Bronchial epithelial cell (primary cell): ENCODE data around the gene MIPEP. TPM values are rescaled to one million over a fixed set of nuclear protein-coding genes. Genes with fewer than 3 reads are reported as not detected.

Experiments used
- DNase-seq: peaks from one replicate; pipeline ENCODE4 v3.0.0-alpha.2; 2010; ENCODE audit warnings: low read depth
- FAIRE-seq: peaks from 2 replicates; lab custom pipeline; 2011; peaks lifted over from hg19 to GRCh38; lab: Jason Lieb, UNC
- H3K27me3 ChIP-seq: 2 replicates; pipeline ENCODE4 v1.5.1; 2011; ENCODE audit warnings: low read length; ENCODE audit not compliant: control insufficient read depth, insufficient read depth
- H3K36me3 ChIP-seq: 2 replicates; pipeline ENCODE4 v1.5.1; 2011; ENCODE audit warnings: low read length; ENCODE audit not compliant: control insufficient read depth, insufficient read depth
- H3K4me3 ChIP-seq: 2 replicates; pipeline ENCODE4 v1.5.1; 2011; ENCODE audit warnings: mild to moderate bottlenecking, low read depth, low read length, control low read depth
- total RNA-seq: library from RNA; depleted of rRNA; stranded (reverse); fragments of >200 nt; gene quantifications from 2 replicates; pipeline ENCODE4 v1.2.1, GENCODE V29; 2014
- TF ChIP-seq, protein P1 (sequence below): IDR thresholded peaks from 2 replicates; pipeline ENCODE4 v1.5.1; 2011; ENCODE audit warnings: mild to moderate bottlenecking, moderate library complexity, low read length, control low read depth, inconsistent platforms; ENCODE audit not compliant: insufficient read depth, severe bottlenecking

MIPEP gene
- total RNA-seq, 1 donor from 2014 or later, result 19.2 TPM

DNA sequence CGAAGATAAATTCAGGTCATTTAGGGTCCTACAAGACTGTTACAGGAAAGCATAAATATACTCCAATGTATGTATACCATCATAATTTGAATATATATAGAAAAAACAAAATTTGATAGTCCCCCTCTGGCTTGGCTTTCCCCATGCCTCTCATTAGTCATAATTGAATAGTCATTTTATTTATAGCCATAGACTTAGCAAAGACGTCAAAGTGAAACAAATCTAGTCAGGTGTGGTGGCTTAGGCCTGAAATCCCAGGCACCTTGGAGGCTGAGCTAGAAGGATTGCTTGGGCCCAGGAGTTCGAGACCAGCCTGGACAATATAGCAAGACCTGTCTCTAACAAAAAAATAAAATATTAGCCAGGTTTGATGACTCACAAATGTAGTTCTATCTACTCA is 177.8 kb downstream of the MIPEP start:
- TF ChIP-seq, protein P1, sequence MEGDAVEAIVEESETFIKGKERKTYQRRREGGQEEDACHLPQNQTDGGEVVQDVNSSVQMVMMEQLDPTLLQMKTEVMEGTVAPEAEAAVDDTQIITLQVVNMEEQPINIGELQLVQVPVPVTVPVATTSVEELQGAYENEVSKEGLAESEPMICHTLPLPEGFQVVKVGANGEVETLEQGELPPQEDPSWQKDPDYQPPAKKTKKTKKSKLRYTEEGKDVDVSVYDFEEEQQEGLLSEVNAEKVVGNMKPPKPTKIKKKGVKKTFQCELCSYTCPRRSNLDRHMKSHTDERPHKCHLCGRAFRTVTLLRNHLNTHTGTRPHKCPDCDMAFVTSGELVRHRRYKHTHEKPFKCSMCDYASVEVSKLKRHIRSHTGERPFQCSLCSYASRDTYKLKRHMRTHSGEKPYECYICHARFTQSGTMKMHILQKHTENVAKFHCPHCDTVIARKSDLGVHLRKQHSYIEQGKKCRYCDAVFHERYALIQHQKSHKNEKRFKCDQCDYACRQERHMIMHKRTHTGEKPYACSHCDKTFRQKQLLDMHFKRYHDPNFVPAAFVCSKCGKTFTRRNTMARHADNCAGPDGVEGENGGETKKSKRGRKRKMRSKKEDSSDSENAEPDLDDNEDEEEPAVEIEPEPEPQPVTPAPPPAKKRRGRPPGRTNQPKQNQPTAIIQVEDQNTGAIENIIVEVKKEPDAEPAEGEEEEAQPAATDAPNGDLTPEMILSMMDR, result no peak
- Histone ChIP-seq H3K36me3 (no peaks in the 10 kb centered on the region), H3K4me3 (no peak overlapping the region), H3K27me3 (no peaks in the 10 kb centered on the region)
- FAIRE-seq, result no peak
- DNase-seq, result no peak

DNA sequence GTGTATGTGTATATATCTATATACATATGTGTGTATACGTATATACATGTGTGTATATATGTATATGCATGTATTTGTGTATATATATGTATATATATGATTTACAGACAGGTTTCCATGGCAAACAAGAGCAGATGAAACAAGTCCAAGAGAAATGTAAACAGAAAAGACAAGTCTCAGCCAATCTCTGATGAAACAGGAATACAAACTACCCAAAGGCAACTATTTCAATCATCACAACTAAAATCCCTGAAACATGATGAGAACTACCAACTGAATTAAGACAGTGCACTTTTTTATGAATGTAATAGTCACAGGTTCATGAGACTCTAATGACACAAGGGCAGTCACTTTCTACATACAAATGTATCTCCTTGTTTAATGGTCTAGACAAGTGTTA is 178.8 kb downstream of the MIPEP start:
- DNase-seq, result peak; percentile 61
- Histone ChIP-seq H3K4me3 (no peak overlapping the region), H3K27me3 (no peaks in the 10 kb centered on the region), H3K36me3 (no peaks in the 10 kb centered on the region)
- FAIRE-seq, result no peak
- TF ChIP-seq, protein P1, result no peak

DNA sequence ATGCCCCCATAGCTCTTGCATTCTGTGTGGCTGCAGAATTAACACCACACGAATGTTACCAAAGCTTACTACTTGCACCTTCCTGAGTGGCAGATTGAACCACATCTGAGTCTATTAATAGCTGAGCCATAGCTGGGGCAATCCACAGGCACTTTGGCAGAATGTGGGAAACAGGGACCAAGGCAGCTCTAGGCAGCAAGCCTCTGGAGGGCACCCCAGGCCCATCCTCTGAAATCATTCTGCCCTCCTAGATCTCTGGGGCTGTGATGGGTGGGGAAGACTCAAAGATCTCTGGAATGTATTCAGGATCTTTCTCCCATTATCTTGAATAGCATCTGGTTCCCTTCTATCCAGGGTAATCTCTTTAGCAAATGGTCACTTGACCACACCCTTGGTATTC is 179.7 kb downstream of the MIPEP start:
- H3K4me3 ChIP-seq, result no peak overlapping the region
- FAIRE-seq (no peak), DNase-seq (no peak)
- no peaks in the 10 kb centered on the region for H3K36me3 ChIP-seq
- TF ChIP-seq, protein P1, result no peak
- no peaks in the 10 kb centered on the region for H3K27me3 ChIP-seq

DNA sequence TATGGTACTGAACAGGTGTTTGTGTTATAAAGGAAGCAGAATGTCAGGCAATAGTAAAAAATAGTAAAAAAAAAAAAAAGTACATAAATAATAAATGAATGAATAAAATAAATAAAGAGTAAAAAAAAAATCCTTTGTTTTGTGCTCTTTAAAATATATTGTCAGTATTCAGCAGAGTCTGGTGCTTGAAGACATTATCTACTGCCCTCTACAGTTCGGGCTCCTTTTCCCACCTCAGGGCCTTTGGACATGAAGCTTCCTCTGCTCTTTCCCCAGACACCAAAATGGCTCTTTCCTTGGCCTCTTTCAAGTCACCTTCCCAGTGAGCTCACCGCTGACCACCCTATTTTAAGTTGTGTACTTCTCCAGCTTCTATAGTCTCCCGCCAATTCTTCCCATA is 181.5 kb downstream of the MIPEP start:
- Histone ChIP-seq H3K27me3 (no peaks in the 10 kb centered on the region), H3K36me3 (no peaks in the 10 kb centered on the region), H3K4me3 (no peak overlapping the region)
- FAIRE-seq (no peak), DNase-seq (peak; percentile 46)
- TF ChIP-seq, protein P1, result peak; percentile 35

DNA sequence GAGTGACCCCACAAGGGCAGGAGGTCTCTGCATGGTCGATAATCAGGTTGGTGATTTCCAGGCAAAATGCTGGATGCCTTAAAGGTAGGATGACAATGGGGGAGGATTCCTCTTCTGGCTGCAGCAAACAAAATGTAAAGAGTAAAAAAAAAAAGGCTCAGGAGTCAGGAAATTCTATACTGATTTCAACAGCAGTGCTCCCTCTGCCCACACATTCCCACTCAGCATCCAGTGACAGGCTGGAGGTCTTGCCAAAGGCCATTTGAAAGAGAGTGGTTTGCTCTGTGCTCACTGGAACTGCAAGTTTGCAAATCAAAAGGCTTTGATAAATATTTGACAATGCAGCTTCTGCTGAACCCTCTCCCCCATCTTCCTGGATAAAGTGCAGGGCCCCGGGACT is 183.6 kb downstream of the MIPEP start:
- no peak for DNase-seq
- Histone ChIP-seq H3K4me3 (no peak overlapping the region), H3K36me3 (no peaks in the 10 kb centered on the region), H3K27me3 (no peaks in the 10 kb centered on the region)
- TF ChIP-seq, protein P1, result no peak
- FAIRE-seq, result no peak

DNA sequence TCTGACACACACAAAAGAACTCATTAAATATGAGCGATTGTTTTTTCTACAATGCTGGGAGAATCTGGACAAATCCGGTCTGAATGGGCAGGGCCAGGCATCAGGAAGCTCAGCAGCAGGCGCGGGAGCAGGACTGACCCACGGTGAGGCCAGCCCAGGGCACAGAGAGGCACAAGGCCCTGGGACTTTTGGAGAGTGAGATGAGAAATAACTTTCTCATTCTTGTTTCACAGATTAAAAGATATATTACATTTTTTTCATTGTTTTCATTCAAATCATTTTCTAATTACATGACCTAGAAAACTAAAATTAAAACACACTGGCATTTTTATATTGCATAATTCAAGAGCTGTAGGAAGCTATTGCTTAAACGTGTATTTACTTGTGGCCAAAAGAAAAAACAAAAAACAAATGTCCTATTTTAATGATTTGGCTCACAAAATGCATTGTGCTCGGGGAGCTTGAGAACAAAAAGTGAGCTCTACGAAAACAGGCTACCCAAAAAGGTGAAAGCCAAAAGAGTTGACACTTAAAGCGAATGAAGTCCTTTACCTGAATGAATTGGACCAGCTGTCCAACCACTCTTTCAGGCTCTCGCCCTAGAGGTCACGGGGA is 185.8 kb downstream of the MIPEP start:
- Histone ChIP-seq H3K36me3 (no peaks in the 10 kb centered on the region), H3K4me3 (no peak overlapping the region), H3K27me3 (no peaks in the 10 kb centered on the region)
- TF ChIP-seq, protein P1, result no peak
- DNase-seq, result no peak
- no peak for FAIRE-seq
